Stimulated activated CD4-positive, alpha-beta T cell treated with anti-CD3 and anti-CD28 coated beads, TNF-alpha, amount 100 ng/mL, for 4 hours (primary cell): Measurements from ENCODE around the gene CLIP4.

ENCODE experiments used
- DNase-seq, 3 experiments: peaks; one replicate each; pipeline ENCODE4 v3.0.0-alpha.2; 2020; ENCODE audit warnings: low read depth in 3 of 3

The CLIP4 gene

GRCh38 chr2:29139152-29139551 lies 23.9 kb downstream of the CLIP4 start:
- DNase-seq, result no peak

GRCh38 chr2:29139731-29140130 lies 24.5 kb downstream of the CLIP4 start:
- DNase-seq, result no peak

- DNase-seq, result no peak
These were observed 28.4 kb downstream of the CLIP4 start for GRCh38 chr2:29143657-29144056.

GRCh38 chr2:29146197-29146596 lies 31.0 kb downstream of the CLIP4 start:
- DNase-seq, result no peak

- no peak for DNase-seq
These were observed 32.7 kb downstream of the CLIP4 start for GRCh38 chr2:29147963-29148362.

- no peak for DNase-seq
These were observed 39.4 kb downstream of the CLIP4 start for GRCh38 chr2:29154610-29155009.

GRCh38 chr2:29155578-29155977 lies 40.4 kb downstream of the CLIP4 start:
- DNase-seq, result no peak

GRCh38 chr2:29157131-29157530 lies 41.9 kb downstream of the CLIP4 start:
- DNase-seq, result no peak

GRCh38 chr2:29159125-29159524 lies 43.9 kb downstream of the CLIP4 start:
- DNase-seq, result no peak

- no peak for DNase-seq
These were observed 45.0 kb downstream of the CLIP4 start for GRCh38 chr2:29160184-29160583.

GRCh38 chr2:29162204-29162928 lies 47.2 kb downstream of the CLIP4 start:
- no peak for DNase-seq

- DNase-seq, result no peak
These were observed 49.1 kb downstream of the CLIP4 start for GRCh38 chr2:29164091-29164846.

- DNase-seq, result no peak
These were observed 50.4 kb downstream of the CLIP4 start for GRCh38 chr2:29165362-29166241.

- DNase-seq, result no peak
These were observed 51.2 kb downstream of the CLIP4 start for GRCh38 chr2:29166242-29167039.

GRCh38 chr2:29174937-29175336 lies 59.7 kb downstream of the CLIP4 start:
- DNase-seq, result no peak

GRCh38 chr2:29175338-29175737 lies 60.1 kb downstream of the CLIP4 start:
- DNase-seq, result no peak

GRCh38 chr2:29182334-29182733 lies 67.1 kb downstream of the CLIP4 start:
- DNase-seq, result no peak

- no peak for DNase-seq
These were observed 67.7 kb downstream of the CLIP4 start for GRCh38 chr2:29182920-29183319.

GRCh38 chr2:29184531-29184930 lies 69.3 kb downstream of the CLIP4 start:
- DNase-seq, result no peak

GRCh38 chr2:29186817-29187216 lies 71.6 kb downstream of the CLIP4 start:
- no peak for DNase-seq

GRCh38 chr2:29187926-29188325 lies 72.7 kb downstream of the CLIP4 start:
- no peak for DNase-seq

GRCh38 chr2:29189052-29189451 lies 73.8 kb downstream of the CLIP4 start:
- DNase-seq, result no peak
